ENCODE data around the gene BLM.

DNA sequence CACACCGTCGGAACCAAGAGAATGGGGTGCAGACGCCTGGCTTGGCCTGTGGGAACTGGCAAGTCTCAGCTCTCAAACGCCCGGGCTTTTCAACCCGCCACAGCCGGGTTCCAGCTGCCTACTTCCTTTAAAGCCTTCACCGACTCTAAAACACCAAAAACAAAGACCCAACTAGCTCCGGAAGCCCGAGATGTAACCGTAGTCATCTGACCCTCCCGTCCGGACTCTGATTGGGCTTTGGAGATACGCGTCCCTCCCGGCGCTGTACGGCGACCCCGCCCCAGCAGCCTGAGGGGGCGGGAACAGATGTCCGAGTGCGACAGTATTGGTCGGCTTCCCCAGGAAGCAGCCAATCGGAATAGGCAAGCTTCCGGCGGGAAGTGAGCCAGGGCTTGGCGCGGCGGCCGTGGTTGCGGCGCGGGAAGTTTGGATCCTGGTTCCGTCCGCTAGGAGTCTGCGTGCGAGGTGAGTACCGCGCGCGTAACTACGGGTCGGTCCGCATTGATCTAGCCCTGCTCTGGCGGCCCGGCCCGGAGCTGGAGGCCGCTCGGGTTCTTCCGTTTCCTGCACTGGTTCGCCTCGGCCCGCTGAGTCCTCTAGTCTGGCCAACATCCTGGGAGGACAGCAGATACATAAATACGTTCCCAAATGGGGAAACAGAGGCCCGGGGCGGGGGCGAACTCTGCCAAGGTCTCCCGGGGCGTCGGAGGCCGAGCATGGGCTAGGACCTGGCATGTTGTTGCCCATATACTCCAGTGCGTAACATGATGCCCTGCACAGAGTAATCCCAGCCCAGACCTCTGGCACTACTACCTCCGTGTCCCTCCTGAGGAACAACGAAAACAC lies at the start of gene BLM:
- TF ChIP-seq, protein P1, sequence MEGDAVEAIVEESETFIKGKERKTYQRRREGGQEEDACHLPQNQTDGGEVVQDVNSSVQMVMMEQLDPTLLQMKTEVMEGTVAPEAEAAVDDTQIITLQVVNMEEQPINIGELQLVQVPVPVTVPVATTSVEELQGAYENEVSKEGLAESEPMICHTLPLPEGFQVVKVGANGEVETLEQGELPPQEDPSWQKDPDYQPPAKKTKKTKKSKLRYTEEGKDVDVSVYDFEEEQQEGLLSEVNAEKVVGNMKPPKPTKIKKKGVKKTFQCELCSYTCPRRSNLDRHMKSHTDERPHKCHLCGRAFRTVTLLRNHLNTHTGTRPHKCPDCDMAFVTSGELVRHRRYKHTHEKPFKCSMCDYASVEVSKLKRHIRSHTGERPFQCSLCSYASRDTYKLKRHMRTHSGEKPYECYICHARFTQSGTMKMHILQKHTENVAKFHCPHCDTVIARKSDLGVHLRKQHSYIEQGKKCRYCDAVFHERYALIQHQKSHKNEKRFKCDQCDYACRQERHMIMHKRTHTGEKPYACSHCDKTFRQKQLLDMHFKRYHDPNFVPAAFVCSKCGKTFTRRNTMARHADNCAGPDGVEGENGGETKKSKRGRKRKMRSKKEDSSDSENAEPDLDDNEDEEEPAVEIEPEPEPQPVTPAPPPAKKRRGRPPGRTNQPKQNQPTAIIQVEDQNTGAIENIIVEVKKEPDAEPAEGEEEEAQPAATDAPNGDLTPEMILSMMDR (IDR thresholded peaks at IDR 0.05; ENCODE audit: low read depth, low read length): peak; percentile 14
- peak; percentile 92 for TF ChIP-seq POLR2A (IDR thresholded peaks at IDR 0.05; ENCODE audit: extremely low read depth, insufficient read length)
- TF ChIP-seq, protein P2, sequence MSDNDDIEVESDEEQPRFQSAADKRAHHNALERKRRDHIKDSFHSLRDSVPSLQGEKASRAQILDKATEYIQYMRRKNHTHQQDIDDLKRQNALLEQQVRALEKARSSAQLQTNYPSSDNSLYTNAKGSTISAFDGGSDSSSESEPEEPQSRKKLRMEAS (IDR thresholded peaks at IDR 0.05; ENCODE audit: low read depth, low read length): peak; percentile 67
- TF ChIP-seq MYC (IDR thresholded peaks at IDR 0.05; ENCODE audit: low read depth, low read length): peak; percentile 65

Data from NB4 (cell line).